Hepatocyte (in vitro differentiated cells): ENCODE measurements around the gene TBC1D22B.

Experiments used
- EZH2 ChIP-seq: fragments of 200-600 bp; sonication (generic); IDR thresholded peaks from 2 replicates; pipeline ENCODE4 v1.6.1; 2016; ENCODE audit warnings: antibody characterized with exemption, mild to moderate bottlenecking, borderline replicate concordance
- EZH2phosphoT487 ChIP-seq: fragments of 200-600 bp; sonication (generic); IDR thresholded peaks from one replicate; pipeline ENCODE4 v1.6.1; 2018; ENCODE audit warnings: antibody characterized with exemption, mild to moderate bottlenecking, low read depth, moderate library complexity; ENCODE audit not compliant: unreplicated experiment, severe bottlenecking
- TF ChIP-seq, protein P1 (sequence below): fragments of 200-600 bp; sonication (generic); IDR thresholded peaks from 2 replicates; pipeline ENCODE4 v1.5.1; 2016; ENCODE audit warnings: antibody characterized with exemption, mild to moderate bottlenecking; ENCODE audit not compliant: poor library complexity

DNA sequence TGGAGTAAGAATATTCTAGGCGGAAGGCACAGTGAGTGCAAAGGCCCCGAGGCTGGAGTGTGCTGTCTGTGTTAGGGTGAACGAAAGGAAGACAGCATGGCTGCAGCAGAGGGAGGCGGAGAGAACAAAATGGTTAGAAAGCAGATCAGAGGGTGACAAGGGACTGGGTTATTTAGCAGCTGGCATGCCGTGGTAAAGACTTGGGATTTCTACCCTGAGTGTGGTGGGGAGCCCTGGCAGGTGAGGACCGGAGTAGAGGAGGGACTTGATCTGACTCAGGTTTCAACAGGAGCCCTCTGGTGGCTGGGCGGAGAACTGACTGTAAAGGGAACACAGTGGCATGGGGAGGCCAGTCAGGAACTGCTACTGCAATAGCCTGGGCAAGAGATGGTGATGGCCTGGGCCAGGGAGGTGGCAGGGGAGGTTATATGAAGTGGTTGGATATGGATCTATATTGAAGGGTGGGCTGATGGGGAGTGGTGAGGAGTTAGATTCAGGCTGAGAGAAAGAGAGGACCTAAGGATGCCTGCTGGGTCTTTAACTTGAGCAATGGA, 49.6 kb upstream of the TBC1D22B start:
- TF ChIP-seq, protein P1, sequence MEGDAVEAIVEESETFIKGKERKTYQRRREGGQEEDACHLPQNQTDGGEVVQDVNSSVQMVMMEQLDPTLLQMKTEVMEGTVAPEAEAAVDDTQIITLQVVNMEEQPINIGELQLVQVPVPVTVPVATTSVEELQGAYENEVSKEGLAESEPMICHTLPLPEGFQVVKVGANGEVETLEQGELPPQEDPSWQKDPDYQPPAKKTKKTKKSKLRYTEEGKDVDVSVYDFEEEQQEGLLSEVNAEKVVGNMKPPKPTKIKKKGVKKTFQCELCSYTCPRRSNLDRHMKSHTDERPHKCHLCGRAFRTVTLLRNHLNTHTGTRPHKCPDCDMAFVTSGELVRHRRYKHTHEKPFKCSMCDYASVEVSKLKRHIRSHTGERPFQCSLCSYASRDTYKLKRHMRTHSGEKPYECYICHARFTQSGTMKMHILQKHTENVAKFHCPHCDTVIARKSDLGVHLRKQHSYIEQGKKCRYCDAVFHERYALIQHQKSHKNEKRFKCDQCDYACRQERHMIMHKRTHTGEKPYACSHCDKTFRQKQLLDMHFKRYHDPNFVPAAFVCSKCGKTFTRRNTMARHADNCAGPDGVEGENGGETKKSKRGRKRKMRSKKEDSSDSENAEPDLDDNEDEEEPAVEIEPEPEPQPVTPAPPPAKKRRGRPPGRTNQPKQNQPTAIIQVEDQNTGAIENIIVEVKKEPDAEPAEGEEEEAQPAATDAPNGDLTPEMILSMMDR, result peak; percentile 54
- TF ChIP-seq EZH2phosphoT487 (no peak), EZH2 (no peak)
